ENCODE measurements around the gene SMIM33.
"Not testable (repeated sequence)": the region's sequence is repeated elsewhere in the genome, so short reads cannot be mapped to it uniquely, and the experiment has no call there.

SMIM33 gene

DNA sequence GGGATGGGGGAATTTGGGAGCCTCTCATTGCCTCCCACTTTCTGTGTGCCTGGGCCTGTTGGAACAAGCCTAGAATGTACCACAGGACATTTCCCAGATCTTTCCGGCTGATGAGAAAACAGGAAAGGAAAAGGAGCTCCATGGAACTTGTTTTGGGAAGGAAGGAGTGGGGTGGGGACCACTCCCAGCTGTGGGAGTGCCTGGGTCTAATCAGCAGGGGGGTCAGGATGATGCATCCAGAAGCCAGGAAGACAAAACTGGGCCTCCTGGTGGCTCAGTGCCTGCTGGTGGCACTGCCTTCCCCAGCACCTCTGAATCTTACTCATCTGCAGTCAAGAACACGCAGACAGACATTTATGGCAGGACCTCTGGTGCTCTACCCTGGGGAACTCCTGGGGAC, 2.8 kb downstream of the SMIM33 start:
- no peaks in the 10 kb centered on the region for H3K27me3 ChIP-seq (ENCODE audit: low read depth, low read length)
- peaks cover 6 to 22% of the 10 kb centered on the region in 2 donors for H3K4me1 ChIP-seq (ENCODE audit: control insufficient read depth in 1 of 2, insufficient read depth in 2 of 2, low read length in 2 of 2)
- H3K36me3 ChIP-seq (ENCODE audit: control insufficient read depth in 1 of 2, insufficient read depth in 2 of 2, low read length in 2 of 2), result peaks cover 0 to 25% of the 10 kb centered on the region in 2 donors
- H3K27ac ChIP-seq (ENCODE audit: low read length), result peak overlapping the region; percentile 39
- no peaks in the 10 kb centered on the region for H3K9me3 ChIP-seq (ENCODE audit: control insufficient read depth in 1 of 2, low read length in 2 of 2)
- H3K4me3 ChIP-seq (ENCODE audit: low read depth in 1 of 2, low read length in 2 of 2), result no peak overlapping the region

DNA sequence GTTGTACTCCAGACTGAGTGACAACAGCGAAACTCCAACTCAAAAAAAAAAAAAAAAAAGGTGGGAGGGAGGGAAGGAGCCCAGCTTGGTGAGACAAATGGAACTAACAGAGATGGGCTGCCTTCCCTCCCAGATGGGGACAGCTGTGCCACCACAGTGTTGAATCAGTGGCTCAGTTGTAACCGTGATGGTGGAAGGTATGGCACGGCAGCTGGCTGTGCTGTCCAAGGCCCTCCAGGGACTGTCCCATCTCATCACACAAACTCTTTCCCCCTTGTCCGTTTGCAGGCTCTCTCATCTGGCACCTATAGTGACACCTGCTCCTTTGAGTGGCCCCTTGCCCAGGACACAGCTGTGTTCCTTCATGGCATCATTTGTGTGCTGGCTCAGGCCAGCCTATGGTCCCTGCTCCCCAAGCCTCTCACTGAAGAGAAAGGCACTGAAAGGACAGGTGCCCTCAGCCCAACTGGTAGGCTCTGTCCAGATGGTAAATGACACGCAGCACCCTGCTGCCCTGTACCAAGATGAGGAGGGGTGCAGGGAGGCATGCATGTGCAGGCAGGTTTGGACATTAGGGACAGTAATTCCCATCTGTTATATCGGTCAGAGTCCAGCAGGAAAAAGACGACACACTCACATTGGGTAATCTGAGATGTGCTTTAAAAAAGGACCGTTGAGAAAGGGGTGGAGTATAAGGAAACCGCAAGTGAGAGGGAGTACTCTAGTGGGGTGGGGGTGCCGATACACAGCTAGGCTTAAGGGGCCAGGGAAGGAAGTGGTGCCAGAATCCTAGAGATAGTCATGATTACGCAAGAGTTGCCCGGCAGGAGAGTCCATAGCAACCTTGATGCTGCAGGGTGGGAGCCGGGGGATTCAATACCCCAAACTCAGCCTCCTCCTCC, 4.3 kb downstream of the SMIM33 start:
- Histone ChIP-seq H3K4me1 (ENCODE audit: control insufficient read depth in 1 of 2, insufficient read depth in 2 of 2, low read length in 2 of 2) (peaks cover 6 to 22% of the 10 kb centered on the region in 2 donors), H3K27ac (ENCODE audit: low read length) (no peak overlapping the region), H3K27me3 (ENCODE audit: low read depth, low read length) (no peaks in the 10 kb centered on the region), H3K4me3 (ENCODE audit: low read depth in 1 of 2, low read length in 2 of 2) (no peak overlapping the region), H3K9me3 (ENCODE audit: control insufficient read depth in 1 of 2, low read length in 2 of 2) (no peaks in the 10 kb centered on the region), H3K36me3 (ENCODE audit: control insufficient read depth in 1 of 2, insufficient read depth in 2 of 2, low read length in 2 of 2) (peaks cover 0 to 25% of the 10 kb centered on the region in 2 donors)

DNA sequence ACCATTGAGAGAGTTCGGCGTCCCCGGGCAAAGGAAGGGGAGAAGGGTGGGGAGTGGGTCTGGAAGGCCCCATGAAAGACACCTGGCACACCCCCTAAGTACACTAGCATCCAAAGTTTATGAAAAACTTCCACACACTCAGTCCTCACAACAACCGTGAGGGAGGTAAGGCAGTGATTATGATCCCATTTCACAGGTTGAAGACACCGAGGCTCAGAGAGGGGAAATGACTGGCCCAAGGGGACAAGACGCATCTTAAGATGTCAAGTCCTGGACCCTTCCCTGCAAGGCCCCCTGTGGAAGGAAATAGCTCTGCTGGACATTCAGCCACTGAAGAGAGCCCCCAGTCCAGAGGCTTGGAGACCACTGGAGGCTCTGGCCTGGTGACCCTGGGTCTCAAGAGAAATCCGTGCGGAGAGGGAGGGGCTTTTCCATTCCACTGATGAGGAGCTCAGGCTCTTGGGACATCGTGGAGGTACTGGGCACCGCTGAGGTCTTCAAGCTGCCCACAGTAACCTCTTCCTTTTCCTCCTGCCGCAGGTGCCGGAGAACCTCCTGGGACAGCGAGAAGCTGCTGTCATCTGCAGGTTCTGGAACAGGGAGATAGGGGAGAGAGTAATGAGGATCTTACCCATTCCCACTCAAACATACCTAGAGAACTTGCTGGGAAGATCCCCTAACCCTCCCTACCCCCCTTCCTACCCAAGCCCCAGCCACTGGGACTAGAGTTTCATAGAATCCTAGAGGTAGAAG, 5.2 kb downstream of the SMIM33 start:
- Histone ChIP-seq H3K36me3 (ENCODE audit: control insufficient read depth in 1 of 2, insufficient read depth in 2 of 2, low read length in 2 of 2) (peaks cover 0 to 25% of the 10 kb centered on the region in 2 donors), H3K27ac (ENCODE audit: low read length) (no peak overlapping the region), H3K4me1 (ENCODE audit: control insufficient read depth in 1 of 2, insufficient read depth in 2 of 2, low read length in 2 of 2) (peaks cover 6 to 21% of the 10 kb centered on the region in 2 donors)

DNA sequence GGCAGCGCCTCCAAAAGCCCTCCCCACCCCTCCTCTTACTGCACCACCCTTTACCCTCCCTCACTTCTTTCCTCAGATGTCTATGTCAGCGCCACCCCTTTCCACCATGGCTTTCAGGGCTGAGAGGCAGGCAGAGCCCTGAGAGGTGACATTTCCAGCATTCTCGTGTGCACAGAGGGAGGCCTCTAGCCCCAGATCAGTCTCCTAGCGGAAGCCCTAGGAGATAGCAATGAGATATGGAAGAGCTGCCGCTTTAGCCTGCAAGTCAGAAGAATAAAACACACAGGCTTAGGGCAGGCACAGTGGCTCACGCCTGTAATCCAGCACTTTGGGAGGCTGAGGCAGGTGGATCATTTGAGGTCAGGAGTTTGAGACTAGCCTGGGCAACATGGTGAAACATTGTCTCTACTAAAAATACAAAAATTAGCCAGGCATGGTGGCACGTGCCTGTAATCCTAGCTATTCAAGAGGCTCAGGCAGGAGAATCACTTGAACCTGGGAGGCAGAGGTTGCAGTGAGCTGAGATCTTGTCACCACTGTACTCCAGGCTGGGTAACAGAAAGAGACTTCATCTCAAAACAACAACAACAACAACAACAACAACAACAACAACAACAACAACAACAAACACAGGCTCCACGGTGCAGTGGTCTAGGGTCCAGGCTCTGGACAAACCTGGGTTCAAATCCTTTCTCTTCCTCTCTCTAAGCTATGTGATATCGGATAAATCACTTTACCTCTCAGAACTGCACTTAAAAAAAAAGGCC, 8.0 kb downstream of the SMIM33 start:
- not testable (repeated sequence) for H3K4me3 ChIP-seq (ENCODE audit: low read depth in 1 of 2, low read length in 2 of 2)
- peaks cover 0 to 28% of the 10 kb centered on the region in 2 donors for H3K36me3 ChIP-seq (ENCODE audit: control insufficient read depth in 1 of 2, insufficient read depth in 2 of 2, low read length in 2 of 2)

More for the DNA sequence above, 5.2 kb downstream of the SMIM33 start:
- Histone ChIP-seq H3K4me3 (ENCODE audit: low read depth in 1 of 2, low read length in 2 of 2) (no peak overlapping the region), H3K27me3 (ENCODE audit: low read depth, low read length) (no peaks in the 10 kb centered on the region), H3K9me3 (ENCODE audit: control insufficient read depth in 1 of 2, low read length in 2 of 2) (no peaks in the 10 kb centered on the region)

DNA sequence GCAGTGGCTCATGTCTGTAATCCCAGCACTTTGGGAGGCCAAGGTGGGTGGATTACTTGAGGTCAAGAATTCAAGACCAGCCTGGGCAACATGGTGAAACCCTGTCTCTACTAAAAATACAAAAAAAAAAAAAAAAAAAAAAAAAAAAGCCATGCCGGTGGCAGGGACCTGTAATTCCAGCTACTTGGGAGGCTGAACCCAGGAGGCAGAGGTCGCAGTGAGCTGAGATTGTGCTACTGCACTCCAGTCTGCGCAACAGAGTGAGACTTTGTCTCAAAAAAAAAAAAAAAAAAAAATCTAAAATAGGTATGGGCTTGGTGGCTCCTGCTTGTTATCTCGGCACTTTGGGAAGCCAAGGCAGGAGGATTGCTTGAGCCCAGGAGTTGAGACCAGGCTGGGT, 8.9 kb downstream of the SMIM33 start:
- H3K36me3 ChIP-seq (ENCODE audit: control insufficient read depth in 1 of 2, insufficient read depth in 2 of 2, low read length in 2 of 2), result peaks cover 0 to 28% of the 10 kb centered on the region in 2 donors
- H3K4me1 ChIP-seq (ENCODE audit: control insufficient read depth in 1 of 2, insufficient read depth in 2 of 2, low read length in 2 of 2), result peaks cover 7 to 20% of the 10 kb centered on the region in 2 donors
- not testable (repeated sequence) for H3K9me3 ChIP-seq (ENCODE audit: control insufficient read depth in 1 of 2, low read length in 2 of 2)

More for the DNA sequence above, 8.0 kb downstream of the SMIM33 start:
- H3K4me1 ChIP-seq (ENCODE audit: control insufficient read depth in 1 of 2, insufficient read depth in 2 of 2, low read length in 2 of 2), result peaks cover 6 to 23% of the 10 kb centered on the region in 2 donors
- H3K27ac ChIP-seq (ENCODE audit: low read length); H3K9me3 ChIP-seq (ENCODE audit: control insufficient read depth in 1 of 2, low read length in 2 of 2); H3K27me3 ChIP-seq (ENCODE audit: low read depth, low read length): not testable (repeated sequence)

DNA sequence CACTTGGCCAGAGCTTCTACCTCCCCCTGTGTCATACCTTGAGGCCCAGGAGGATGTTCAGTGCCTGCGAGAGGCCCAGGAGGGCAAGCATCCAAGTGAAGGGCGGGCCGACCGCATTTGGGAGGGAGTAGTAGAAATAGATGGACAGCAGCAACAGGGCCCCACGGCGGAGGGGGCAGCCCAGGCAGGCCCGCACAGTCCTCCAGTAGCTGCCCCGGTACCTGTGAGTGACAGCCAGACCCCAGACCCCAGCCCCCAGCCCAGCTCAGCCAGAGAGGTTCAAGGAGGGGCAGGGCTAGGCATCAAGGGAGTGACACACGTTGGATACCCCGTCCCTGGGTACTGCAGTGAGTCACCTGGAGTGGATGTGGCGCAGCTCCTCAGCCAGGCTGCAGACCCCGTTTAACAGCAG, 10.3 kb downstream of the SMIM33 start:
- no peaks in the 10 kb centered on the region for H3K9me3 ChIP-seq (ENCODE audit: control insufficient read depth in 1 of 2, low read length in 2 of 2)
- H3K4me3 ChIP-seq (ENCODE audit: low read depth in 1 of 2, low read length in 2 of 2), result peak overlapping the region; percentile 55
- peak overlapping the region; percentile 89 for H3K27ac ChIP-seq (ENCODE audit: low read length)
- peaks cover 0 to 19% of the 10 kb centered on the region in 2 donors for H3K36me3 ChIP-seq (ENCODE audit: control insufficient read depth in 1 of 2, insufficient read depth in 2 of 2, low read length in 2 of 2)
- no peaks in the 10 kb centered on the region for H3K27me3 ChIP-seq (ENCODE audit: low read depth, low read length)
- H3K4me1 ChIP-seq (ENCODE audit: control insufficient read depth in 1 of 2, insufficient read depth in 2 of 2, low read length in 2 of 2), result peaks cover 3 to 11% of the 10 kb centered on the region in 2 donors

More for the DNA sequence above, 8.9 kb downstream of the SMIM33 start:
- not testable (repeated sequence) for H3K4me3 ChIP-seq (ENCODE audit: low read depth in 1 of 2, low read length in 2 of 2); H3K27me3 ChIP-seq (ENCODE audit: low read depth, low read length); H3K27ac ChIP-seq (ENCODE audit: low read length)

DNA sequence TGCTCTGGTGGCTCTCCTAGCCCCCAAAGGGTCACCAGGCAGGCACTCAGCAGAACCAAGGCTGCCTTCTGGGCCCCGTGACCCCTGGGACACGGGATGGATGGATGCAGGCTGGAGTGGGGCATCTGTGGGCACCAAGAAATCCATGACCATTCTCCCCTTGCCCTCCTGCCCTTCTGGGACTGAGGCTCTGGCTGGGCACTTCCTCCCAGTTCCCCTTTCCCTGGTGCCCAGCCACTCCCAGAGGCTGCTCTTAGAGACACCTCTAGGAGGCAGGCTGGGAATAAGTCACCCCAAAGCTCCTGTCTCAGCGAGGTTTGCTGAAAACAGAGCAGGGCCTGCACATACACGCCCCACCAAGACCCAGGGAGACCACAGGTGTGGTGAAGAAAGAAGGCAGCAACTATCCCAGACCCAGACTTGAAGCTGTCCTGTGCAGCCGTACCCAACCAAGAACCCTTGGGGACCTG, 10.8 kb downstream of the SMIM33 start:
- Histone ChIP-seq H3K9me3 (ENCODE audit: control insufficient read depth in 1 of 2, low read length in 2 of 2) (no peaks in the 10 kb centered on the region), H3K4me1 (ENCODE audit: control insufficient read depth in 1 of 2, insufficient read depth in 2 of 2, low read length in 2 of 2) (peaks cover 3 to 11% of the 10 kb centered on the region in 2 donors), H3K4me3 (ENCODE audit: low read depth in 1 of 2, low read length in 2 of 2) (peak overlapping the region; percentile 55), H3K27ac (ENCODE audit: low read length) (peak overlapping the region; percentile 89), H3K27me3 (ENCODE audit: low read depth, low read length) (no peaks in the 10 kb centered on the region), H3K36me3 (ENCODE audit: control insufficient read depth in 1 of 2, insufficient read depth in 2 of 2, low read length in 2 of 2) (peaks cover 0 to 18% of the 10 kb centered on the region in 2 donors)

DNA sequence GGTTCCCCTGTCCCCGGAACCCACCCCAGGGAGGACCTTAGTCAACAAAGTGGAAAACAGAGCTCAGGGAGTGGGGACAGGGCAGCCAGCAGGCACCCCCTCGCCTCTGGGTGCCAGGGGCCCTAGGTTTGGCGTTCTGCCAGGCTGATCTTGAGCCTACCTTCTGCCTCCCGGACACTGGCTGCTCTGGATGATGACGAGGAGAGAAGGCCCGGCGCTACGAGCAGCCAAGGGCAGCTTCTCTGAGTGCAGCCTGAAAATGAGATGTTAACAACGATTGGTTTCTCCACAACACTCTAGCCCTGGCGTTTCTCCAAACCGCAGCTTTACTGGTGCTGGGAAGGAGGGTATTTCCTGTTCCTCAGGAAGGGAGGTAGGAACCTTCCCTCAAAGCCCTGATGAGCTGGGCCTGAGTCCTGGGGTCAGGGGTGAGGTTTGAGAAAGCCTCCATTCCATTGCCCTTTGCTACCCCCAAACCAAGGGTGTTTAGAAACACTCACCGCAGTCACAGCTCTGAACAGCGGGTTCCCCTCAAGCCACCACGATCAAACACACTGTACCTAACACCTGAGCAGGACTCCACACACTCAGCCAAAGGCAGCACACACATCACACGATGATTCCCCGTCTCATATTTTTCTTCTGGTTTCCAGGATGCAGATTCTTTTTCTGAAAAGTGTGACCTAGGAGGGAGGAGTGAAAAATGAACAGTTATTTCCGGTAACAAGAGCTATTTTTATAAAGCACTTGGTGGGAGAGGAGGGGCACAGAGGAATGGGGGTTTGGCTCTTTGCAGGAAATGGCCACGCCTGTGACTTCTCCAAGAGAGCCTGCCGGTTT, 11.5 kb downstream of the SMIM33 start, which contains the start of gene STING1:
Gene STING1 (minus strand): TSS at position 709 of the 840 bp plus-strand sequence. CDS start 1,054 bp downstream, outside the sequence.
- Histone ChIP-seq H3K4me3 (ENCODE audit: low read depth in 1 of 2, low read length in 2 of 2) (peak within 1 kb of the TSS; percentile 55), H3K36me3 (ENCODE audit: control insufficient read depth in 1 of 2, insufficient read depth in 2 of 2, low read length in 2 of 2) (peaks cover 0 to 13% of the 10 kb centered on the region in 2 donors), H3K27me3 (ENCODE audit: low read depth, low read length) (no peaks in the 10 kb centered on the region), H3K27ac (ENCODE audit: low read length) (peak within 1 kb of the TSS; percentile 89), H3K9me3 (ENCODE audit: control insufficient read depth in 1 of 2, low read length in 2 of 2) (no peaks in the 10 kb centered on the region), H3K4me1 (ENCODE audit: control insufficient read depth in 1 of 2, insufficient read depth in 2 of 2, low read length in 2 of 2) (peaks cover 3 to 11% of the 10 kb centered on the region in 2 donors)

DNA sequence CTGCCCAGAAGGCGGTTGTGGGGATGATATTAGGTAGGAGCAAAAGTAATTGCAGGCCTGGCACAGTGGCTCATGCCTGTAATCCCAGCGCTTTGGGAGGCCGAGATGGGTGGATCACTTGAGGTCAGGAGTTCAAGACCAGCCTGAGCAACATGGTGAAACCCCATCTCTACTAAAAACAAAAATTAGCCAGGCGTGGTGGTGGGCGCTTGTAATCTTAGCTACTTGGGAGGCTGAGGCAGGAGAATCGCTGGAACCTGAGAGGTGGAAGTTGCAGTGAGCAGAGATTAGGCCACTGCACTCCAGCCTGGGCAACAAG, 12.0 kb downstream of the SMIM33 start:
- not testable (repeated sequence) for H3K9me3 ChIP-seq (ENCODE audit: control insufficient read depth in 1 of 2, low read length in 2 of 2); H3K27me3 ChIP-seq (ENCODE audit: low read depth, low read length); H3K36me3 ChIP-seq (ENCODE audit: control insufficient read depth in 1 of 2, insufficient read depth in 2 of 2, low read length in 2 of 2)
- peak overlapping the region; percentile 55 for H3K4me3 ChIP-seq (ENCODE audit: low read depth in 1 of 2, low read length in 2 of 2)
- peak overlapping the region; percentile 89 for H3K27ac ChIP-seq (ENCODE audit: low read length)
- peaks cover 3 to 11% of the 10 kb centered on the region in 2 donors for H3K4me1 ChIP-seq (ENCODE audit: control insufficient read depth in 1 of 2, insufficient read depth in 2 of 2, low read length in 2 of 2)

DNA sequence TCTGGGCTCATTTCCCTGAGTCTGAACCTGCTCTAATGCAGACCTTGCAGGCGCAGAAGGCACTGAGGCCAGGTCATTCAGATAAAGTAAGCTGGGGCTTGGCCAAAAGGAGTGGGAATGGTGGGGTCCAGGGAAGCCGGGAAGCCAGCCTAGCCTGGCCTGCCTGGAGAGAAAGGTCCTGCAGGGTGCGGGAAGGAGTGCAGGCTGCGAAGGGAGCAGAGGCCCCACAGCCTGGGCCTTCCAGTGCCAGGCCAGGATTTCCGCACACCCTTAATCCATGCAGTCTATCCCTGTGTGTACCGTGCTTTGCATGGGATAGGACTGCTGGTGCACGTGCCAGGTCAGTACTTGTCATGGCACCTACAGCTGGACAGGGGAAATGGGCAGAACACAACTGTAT, 15.4 kb downstream of the SMIM33 start:
- no peaks in the 10 kb centered on the region for H3K27me3 ChIP-seq (ENCODE audit: low read depth, low read length)
- peaks cover 3 to 5% of the 10 kb centered on the region in 2 donors for H3K4me1 ChIP-seq (ENCODE audit: control insufficient read depth in 1 of 2, insufficient read depth in 2 of 2, low read length in 2 of 2)
- H3K27ac ChIP-seq (ENCODE audit: low read length), result no peak overlapping the region
- H3K4me3 ChIP-seq (ENCODE audit: low read depth in 1 of 2, low read length in 2 of 2), result no peak overlapping the region
- peaks cover 0 to 3% of the 10 kb centered on the region in 2 donors for H3K36me3 ChIP-seq (ENCODE audit: control insufficient read depth in 1 of 2, insufficient read depth in 2 of 2, low read length in 2 of 2)
- no peaks in the 10 kb centered on the region for H3K9me3 ChIP-seq (ENCODE audit: control insufficient read depth in 1 of 2, low read length in 2 of 2)
